CD4-positive, alpha-beta T cell treated with Interleukin-6 at 100 ng/mL for 8 hours (primary cell): ENCODE results near the gene AP1M1.

Experiments used
- DNase-seq: peaks from one replicate; pipeline ENCODE4 v3.0.0-alpha.2; 2020; ENCODE audit warnings: mixed read lengths, low spot score

Gene AP1M1

DNA sequence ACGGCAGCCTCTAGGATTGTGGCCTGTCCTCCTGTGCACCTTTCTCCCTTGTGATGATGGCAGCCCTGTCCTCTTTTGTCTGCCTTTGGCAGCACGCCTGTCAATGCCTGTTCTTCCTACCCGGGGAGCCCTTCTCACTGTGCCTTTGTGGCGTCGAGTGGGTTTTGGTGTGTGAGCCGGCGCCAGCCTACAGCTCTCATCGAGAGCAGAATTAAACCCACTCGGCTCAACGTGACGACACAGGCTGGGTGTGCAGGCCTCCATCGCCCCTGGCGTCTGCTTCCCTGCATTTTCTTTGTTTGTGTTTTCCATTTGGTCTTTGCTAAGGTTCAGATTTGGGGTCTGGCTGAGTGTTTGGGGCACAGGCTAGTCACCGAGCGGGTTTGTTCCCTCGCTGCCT lies 34.4 kb downstream of the AP1M1 start:
- no peak for DNase-seq

- no peak for DNase-seq
Observed at GRCh38 chr19:16232568-16232967, 34.9 kb downstream of the AP1M1 start.

GRCh38 chr19:16233081-16233776 lies 35.5 kb downstream of the AP1M1 start:
- DNase-seq = no peak

DNA sequence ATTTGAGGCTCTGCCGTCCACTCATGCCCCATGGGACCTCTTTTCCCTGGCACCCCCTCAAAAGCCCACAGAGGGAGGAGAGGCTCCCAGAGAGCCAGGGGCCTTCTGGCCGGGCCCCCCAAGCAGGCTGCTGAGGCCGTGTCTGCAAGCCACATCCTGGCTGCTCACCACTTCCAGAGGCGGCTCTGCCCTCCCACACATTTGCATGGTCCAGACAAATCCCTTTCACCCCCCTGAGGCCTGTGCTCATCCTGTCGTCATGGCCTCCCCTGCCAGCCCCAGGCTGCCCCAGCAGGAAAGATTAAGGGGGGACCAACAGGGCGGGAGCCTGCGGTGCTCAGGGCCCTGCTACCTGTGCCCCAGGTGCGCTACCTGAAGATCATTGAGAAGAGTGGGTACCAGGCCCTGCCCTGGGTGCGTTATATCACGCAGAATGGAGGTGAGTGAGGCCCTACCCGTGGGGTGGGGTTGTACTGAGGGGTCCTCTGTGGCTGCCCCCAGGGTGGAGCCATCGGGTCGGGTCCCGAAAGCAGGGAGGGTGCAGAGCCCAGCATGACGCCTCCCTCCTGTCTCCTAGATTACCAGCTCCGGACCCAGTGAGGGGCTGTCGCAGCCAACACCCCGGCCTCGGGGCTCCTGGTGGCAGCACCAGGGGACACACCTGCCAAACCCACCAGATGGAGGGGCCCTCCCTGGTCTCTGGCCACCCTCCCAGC lies 36.3 kb downstream of the AP1M1 start:
- no peak for DNase-seq

DNA sequence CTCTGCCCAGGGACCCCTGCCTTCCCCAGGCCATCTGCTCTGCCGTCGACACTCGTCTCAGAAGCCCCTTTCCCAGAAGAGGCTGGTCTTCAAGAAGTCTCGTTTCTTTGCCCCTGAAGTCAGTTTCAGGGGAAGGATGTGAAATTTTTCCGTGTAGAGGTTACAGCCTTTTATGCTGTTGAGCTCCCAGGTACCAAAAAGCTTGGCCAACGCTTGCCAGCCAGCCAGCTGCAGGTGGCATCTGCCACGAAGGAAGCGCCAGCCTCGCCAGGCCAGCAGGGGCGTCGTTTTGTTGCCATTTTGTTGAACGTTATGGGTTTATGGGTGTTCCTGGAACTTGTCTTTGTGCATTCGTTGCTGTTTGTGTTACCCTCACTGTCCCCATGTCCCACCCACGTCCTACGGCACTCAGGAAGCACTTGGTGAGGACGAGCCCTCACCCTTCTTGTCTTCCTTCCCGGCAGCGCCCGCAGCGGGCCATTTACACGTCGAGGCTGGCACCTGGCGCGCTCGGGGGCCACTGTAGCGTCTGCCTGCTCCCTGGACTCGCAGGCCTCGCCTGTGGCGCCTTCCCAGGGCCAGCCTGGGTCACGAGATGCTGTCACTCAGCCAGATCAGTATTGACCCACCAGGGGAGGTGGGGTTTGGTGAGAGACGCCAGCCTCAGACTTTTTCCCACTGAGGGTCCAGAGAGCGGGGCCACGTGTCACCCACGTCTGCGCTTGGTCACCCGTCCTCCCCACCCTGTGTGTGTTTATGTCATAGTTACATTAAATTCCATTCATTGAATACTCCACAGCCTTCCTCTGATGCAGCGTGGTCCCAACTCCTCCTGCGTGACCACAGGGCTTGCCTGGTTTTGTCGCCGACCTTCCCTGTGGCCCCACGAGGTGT lies 37.1 kb downstream of the AP1M1 start:
- DNase-seq = no peak

GRCh38 chr19:16235811-16236652 lies 38.3 kb downstream of the AP1M1 start:
- DNase-seq = no peak

- DNase-seq = peak; percentile 20
Observed at GRCh38 chr19:16244091-16244490, 46.4 kb downstream of the AP1M1 start.

GRCh38 chr19:16247353-16248182 lies 49.9 kb downstream of the AP1M1 start:
- peak; percentile 76 for DNase-seq

DNA sequence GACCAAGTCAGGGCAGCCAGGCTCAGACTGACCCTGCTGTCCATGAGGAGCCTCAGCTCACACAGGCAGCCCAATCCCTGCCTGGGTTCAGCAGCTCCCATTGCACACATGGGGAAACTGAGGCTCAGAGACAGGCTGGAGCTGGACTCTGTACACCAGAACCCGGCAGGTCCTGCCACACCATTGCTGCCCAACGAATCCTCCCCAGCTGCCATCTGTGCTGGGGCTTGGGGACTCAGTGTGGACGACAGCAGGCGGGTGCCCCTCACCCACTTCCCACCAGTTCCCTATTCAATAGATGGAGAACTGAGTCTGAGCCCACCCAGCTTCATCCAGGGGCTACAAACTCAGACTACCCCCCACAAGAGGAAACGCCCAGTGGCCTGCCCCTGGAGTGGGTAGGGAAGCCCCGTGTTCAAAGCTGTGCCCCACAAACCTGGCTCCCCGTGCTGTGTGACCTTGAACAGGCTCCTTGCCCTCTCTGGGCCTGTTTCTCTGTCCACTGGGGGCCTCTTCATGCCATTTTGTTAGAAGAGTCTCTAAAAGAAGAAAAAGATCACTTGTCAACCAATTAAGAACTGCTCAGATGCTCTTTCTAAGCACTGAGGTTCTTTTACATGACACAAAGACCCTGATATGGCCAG lies 50.8 kb downstream of the AP1M1 start:
- DNase-seq = no peak

GRCh38 chr19:16249826-16250404 lies 52.2 kb downstream of the AP1M1 start:
- no peak for DNase-seq

DNA sequence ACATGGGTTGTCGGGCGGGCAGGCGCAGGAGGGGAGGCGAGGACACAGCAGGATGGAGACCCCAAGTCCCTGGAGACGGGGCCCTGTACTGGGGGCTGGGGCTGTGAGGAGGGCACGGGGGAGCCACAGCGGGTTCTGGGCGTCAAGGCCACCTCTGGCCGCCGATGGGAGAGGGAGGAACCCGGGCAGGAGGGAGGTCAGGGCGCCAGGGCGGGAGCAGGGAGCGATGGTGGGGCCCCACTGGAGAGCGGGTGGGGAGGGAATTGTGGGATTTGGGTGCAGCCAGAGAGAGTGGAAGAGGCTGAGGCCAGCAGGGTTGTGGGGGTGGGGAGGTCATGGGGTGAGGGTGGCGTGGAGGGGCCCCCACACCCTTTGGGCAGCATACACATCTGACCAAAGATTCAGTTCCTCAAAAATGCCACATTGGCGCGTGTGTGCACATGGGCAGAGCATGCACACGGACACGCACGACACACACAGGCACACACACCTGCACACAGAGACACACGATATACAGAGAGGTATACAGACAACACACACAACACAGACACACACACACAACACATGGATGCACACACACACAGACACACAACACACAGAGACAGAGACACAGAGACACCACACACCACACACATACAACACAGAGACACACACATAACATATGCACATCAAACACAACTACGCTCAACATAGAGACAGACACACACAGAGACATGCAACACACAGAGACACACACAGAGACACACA lies 54.9 kb downstream of the AP1M1 start:
- no peak for DNase-seq

DNA sequence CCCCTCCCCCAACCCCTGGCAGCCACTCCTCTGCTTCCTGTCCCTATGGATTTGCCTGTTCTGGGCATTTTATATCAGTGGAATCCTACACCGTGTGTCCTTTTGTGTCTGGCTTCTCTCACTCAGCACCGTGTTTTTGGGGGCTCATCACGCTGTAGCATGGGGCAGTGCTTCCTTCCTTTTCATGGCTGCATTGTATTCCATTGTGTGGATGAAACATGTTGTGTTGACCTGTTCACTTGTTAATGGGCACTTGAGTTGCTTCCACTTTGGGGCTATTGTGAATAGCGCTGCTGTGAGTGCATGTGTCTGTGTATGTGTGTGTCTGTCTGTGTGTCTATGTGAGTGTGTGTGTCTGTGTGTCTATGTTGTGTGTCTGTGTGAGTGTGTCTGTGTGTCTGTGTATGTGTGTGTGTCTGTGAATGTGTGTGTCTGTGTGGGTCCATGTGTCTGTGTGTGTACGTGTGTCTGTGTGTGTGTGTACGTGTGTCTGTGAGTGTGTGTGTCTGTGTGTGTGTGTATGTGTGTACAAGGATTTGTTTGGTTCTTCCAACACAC lies 57.2 kb downstream of the AP1M1 start:
- DNase-seq = no peak

GRCh38 chr19:16257509-16258002 lies 59.8 kb downstream of the AP1M1 start:
- no peak for DNase-seq

DNA sequence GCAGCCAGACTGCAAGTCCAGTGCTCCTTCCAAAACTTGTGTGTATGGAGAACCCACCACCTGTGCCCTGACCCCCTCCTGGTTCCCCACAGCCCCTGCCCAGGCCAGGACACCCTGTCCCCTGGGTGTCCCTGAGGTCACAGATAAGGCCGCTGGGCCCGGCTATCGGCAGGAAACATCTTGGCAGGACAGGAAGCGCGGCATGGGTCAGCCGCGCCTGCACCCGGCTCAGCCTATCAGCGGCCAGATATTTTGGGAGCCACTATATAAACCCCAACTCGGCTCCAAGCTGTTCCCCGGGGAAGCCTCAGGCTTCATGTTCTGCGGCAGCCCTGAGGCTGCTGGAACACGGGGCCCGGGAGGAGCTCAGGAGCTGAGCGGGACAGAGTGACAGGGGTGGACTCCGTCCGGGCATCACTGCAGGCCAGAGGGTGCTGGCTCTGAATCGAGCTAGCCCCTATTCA lies 60.8 kb downstream of the AP1M1 start:
- DNase-seq = no peak

GRCh38 chr19:16259385-16260159 lies 61.9 kb downstream of the AP1M1 start:
- no peak for DNase-seq

DNA sequence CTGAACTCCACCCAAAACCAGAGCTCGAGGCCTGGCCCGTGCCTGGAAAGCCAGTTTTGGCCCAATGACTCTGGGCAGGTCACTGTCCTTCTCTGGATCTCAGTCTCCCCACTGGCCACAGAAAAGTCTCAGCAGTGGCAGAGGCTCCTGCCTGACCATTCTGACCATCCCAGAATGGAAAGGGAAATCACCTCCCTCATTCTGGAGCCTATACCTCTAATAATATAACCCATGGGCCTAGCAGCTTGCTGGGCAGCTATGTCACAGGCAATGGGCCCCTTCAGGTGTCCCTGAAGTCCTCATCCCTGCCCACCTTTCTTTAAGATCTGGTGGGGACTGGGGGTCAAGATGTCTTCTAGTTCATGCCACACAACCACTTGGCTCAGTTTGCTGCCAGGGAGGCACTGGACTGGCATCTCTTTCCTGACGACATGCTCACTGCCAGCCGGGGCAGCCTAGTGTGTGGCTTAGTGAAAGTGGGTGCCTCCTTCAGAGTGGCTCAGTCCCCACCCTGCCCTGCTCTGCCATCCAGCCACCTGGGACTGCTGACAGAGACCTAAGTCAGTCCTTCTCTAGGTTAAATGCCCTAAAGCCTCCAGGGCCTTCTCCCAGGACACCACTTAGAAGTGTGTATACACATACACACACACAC lies 62.6 kb downstream of the AP1M1 start:
- no peak for DNase-seq

DNA sequence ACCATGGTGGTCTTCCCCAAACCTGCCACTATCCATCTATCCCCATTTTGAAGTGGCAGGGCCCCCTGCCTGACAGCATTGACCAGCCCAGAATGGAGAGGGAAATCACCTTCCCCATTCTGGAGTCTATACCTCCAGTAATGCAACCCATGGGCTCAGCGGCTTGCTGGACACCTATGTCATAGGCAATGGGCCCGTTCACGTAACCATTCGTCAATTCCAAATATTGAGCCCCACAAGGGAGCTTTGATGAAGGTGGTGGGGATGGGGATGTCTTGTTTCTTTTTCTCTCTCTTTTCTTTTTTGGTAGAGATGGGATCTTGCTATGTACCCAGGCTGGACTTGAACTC lies 63.1 kb downstream of the AP1M1 start:
- DNase-seq = no peak
